ENCODE data around the gene SPATA17. TPM values are rescaled to one million over a fixed set of nuclear protein-coding genes. Genes with fewer than 3 reads are reported as not detected.

SPATA17 gene, protein sequence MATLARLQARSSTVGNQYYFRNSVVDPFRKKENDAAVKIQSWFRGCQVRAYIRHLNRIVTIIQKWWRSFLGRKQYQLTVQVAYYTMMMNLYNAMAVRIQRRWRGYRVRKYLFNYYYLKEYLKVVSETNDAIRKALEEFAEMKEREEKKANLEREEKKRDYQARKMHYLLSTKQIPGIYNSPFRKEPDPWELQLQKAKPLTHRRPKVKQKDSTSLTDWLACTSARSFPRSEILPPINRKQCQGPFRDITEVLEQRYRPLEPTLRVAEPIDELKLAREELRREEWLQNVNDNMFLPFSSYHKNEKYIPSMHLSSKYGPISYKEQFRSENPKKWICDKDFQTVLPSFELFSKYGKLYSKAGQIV
- total RNA-seq, result under 0.01 and 0.18 TPM in 2 replicates

DNA sequence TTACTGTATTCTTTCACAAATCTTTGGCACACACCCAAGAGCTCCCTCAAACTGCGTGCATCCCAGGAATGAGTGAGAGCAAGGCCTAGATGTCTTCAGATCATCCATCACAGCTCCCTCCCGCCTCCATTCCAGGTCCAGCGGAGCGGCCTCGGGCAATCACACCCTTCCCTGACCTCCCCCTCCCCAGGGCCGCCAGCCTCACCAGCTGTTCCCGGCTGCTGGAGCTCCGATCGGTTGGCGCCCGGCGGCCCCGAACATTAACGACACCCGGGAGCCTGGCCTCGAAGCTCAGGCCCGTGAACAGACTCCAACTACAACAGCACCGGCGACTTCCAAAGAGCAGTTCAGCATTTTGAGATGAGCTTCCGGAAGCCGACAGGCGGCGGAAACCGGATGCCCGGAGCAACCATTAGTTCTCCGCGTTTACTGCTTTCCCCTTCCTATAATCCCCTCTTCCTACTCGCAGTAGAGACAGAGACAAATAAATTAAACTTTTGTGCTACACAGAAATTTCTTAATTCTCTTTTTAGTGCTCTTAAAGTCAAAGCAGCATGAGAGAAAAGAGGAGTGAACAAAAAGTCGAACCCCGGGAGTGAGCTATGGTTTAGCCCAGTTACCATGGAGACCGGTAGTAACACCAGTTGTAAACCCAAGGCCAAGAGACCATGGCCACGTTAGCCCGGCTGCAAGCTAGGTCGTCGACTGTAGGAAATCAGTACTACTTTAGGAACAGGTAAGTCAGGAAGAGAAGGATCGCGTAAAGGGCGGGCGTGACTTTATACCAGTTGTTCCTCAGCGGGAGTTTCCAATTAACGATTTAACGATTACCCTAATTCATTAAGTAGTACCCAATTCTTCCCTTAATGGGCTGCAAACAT lies at the start of gene SPATA17, which contains the start of gene GPATCH2:
SPATA17 (plus strand) TSS at position 634 of the 881 bp plus-strand sequence; CDS start at position 669, 35 bp downstream.
GPATCH2 (minus strand) TSS at position 380 of the 881 bp plus-strand sequence; CDS start at position 261, 119 bp downstream.

Other genes starting within 250 kb of the SPATA17 start
- gene GPATCH2, start 254 bp upstream of the SPATA17 start, total RNA-seq, result 5.5 and 5.7 TPM in 2 replicates